NT2/D1 (cell line): ENCODE data around the gene GGT6.
A peak's percentile ranks its signal among the peaks of the same experiment; 100 is the strongest.

Experiments
- DNase-seq: peaks from one replicate; pipeline ENCODE4 v3.0.0-alpha.2; 2011; ENCODE audit warnings: low read depth, low spot score
- H3K27me3 ChIP-seq: 2 replicates; pipeline ENCODE4 v1.6.0; 2011; ENCODE audit warnings: mild to moderate bottlenecking; ENCODE audit not compliant: insufficient read length, insufficient read depth
- H3K36me3 ChIP-seq: 2 replicates; pipeline ENCODE4 v1.6.1; 2011; ENCODE audit warnings: mild to moderate bottlenecking, low read length, mixed read lengths; ENCODE audit not compliant: insufficient read depth, insufficient read length
- H3K4me1 ChIP-seq: 2 replicates; pipeline ENCODE4 v1.5.1; 2011; ENCODE audit not compliant: insufficient read depth, insufficient read length
- H3K4me3 ChIP-seq: 2 replicates; pipeline ENCODE4 v1.5.1; 2011; ENCODE audit warnings: low read depth; ENCODE audit not compliant: insufficient read length
- H3K9ac ChIP-seq: 2 replicates; pipeline ENCODE4 v1.6.0; 2011; ENCODE audit warnings: low read depth; ENCODE audit not compliant: insufficient read length
- H3K9me3 ChIP-seq: 2 replicates; pipeline ENCODE4 v1.5.1; 2011; ENCODE audit warnings: mild to moderate bottlenecking, low read length; ENCODE audit not compliant: insufficient read depth
- SUZ12 ChIP-seq: IDR thresholded peaks from 2 replicates; pipeline ENCODE4 v1.6.1; 2011; ENCODE audit not compliant: insufficient read length, insufficient read depth; ENCODE audit errors: extremely low read depth
- YY1 ChIP-seq: IDR thresholded peaks from 2 replicates; pipeline ENCODE4 v1.6.1; 2011; ENCODE audit not compliant: insufficient read length, insufficient read depth
- ZNF274 ChIP-seq: IDR thresholded peaks from 2 replicates; pipeline ENCODE4 v1.6.1; 2011; ENCODE audit warnings: mild to moderate bottlenecking, low read depth, low read length

The GGT6 gene

GRCh38 chr17:4542726-4543191 is 17.6 kb downstream of the GGT6 start:
- DNase-seq, result no peak
- H3K36me3 ChIP-seq, result peaks cover 89% of the 10 kb centered on the region
- no peak overlapping the region for H3K4me3 ChIP-seq
- no peak for TF ChIP-seq YY1
- TF ChIP-seq SUZ12, result no peak
- TF ChIP-seq ZNF274, result no peak
- H3K9ac ChIP-seq, result peak overlapping the region; percentile 32
- H3K4me1 ChIP-seq, result peaks cover 2% of the 10 kb centered on the region
- no peaks in the 10 kb centered on the region for H3K27me3 ChIP-seq
- H3K9me3 ChIP-seq, result no peaks in the 10 kb centered on the region

GRCh38 chr17:4542003-4542725 is 18.2 kb downstream of the GGT6 start:
- Histone ChIP-seq H3K36me3 (peaks cover 89% of the 10 kb centered on the region), H3K27me3 (no peaks in the 10 kb centered on the region), H3K9ac (peak overlapping the region; percentile 32), H3K9me3 (no peaks in the 10 kb centered on the region), H3K4me1 (peaks cover 2% of the 10 kb centered on the region), H3K4me3 (no peak overlapping the region)
- DNase-seq, result no peak
- TF ChIP-seq ZNF274 (no peak), YY1 (no peak), SUZ12 (no peak)

- no peaks in the 10 kb centered on the region for H3K27me3 ChIP-seq
- peaks cover 87% of the 10 kb centered on the region for H3K36me3 ChIP-seq
- no peak overlapping the region for H3K4me3 ChIP-seq
- TF ChIP-seq SUZ12, result no peak
- TF ChIP-seq YY1, result no peak
- TF ChIP-seq ZNF274, result no peak
- H3K4me1 ChIP-seq, result peaks cover 2% of the 10 kb centered on the region
- no peaks in the 10 kb centered on the region for H3K9me3 ChIP-seq
- DNase-seq, result no peak
- H3K9ac ChIP-seq, result no peak overlapping the region
Observed at GRCh38 chr17:4541328-4542002, 18.9 kb downstream of the GGT6 start.

- H3K9me3 ChIP-seq, result no peaks in the 10 kb centered on the region
- no peaks in the 10 kb centered on the region for H3K27me3 ChIP-seq
- H3K4me1 ChIP-seq, result peaks cover 2% of the 10 kb centered on the region
- DNase-seq, result no peak
- no peak for TF ChIP-seq ZNF274
- no peak for TF ChIP-seq YY1
- TF ChIP-seq SUZ12, result no peak
- H3K9ac ChIP-seq, result no peak overlapping the region
- no peak overlapping the region for H3K4me3 ChIP-seq
- H3K36me3 ChIP-seq, result peaks cover 82% of the 10 kb centered on the region
Observed at GRCh38 chr17:4540687-4541327, 19.6 kb downstream of the GGT6 start.

- no peak for DNase-seq
- Histone ChIP-seq H3K9ac (no peak overlapping the region), H3K4me1 (peaks cover 2% of the 10 kb centered on the region), H3K4me3 (no peak overlapping the region), H3K36me3 (peaks cover 77% of the 10 kb centered on the region), H3K27me3 (no peaks in the 10 kb centered on the region), H3K9me3 (no peaks in the 10 kb centered on the region)
- TF ChIP-seq SUZ12, result no peak
- no peak for TF ChIP-seq YY1
- TF ChIP-seq ZNF274, result no peak
Observed at GRCh38 chr17:4540224-4540651, 20.1 kb downstream of the GGT6 start.

- H3K36me3 ChIP-seq, result peaks cover 74% of the 10 kb centered on the region
Observed at GRCh38 chr17:4539576-4540223, 20.7 kb downstream of the GGT6 start.

GRCh38 chr17:4539025-4539424 is 21.4 kb downstream of the GGT6 start:
- H3K4me3 ChIP-seq, result no peak overlapping the region
- no peak overlapping the region for H3K9ac ChIP-seq
- H3K9me3 ChIP-seq, result no peaks in the 10 kb centered on the region
- no peak for TF ChIP-seq YY1
- TF ChIP-seq ZNF274, result no peak
- TF ChIP-seq SUZ12, result no peak
- H3K36me3 ChIP-seq, result peaks cover 69% of the 10 kb centered on the region
- no peak for DNase-seq
- no peaks in the 10 kb centered on the region for H3K27me3 ChIP-seq
- peaks cover 6% of the 10 kb centered on the region for H3K4me1 ChIP-seq

More at GRCh38 chr17:4539576-4540223, 20.7 kb downstream of the GGT6 start:
- DNase-seq, result no peak
- no peak overlapping the region for H3K9ac ChIP-seq
- no peaks in the 10 kb centered on the region for H3K27me3 ChIP-seq
- H3K9me3 ChIP-seq, result no peaks in the 10 kb centered on the region
- H3K4me3 ChIP-seq, result no peak overlapping the region
- peaks cover 2% of the 10 kb centered on the region for H3K4me1 ChIP-seq
- no peak for TF ChIP-seq YY1
